GM12865 (cell line): ENCODE measurements around the gene STXBP5L.
"Not testable (repeated sequence)": the region's sequence is repeated elsewhere in the genome, so short reads cannot be mapped to it uniquely, and the experiment has no call there.

Source experiments
- DNase-seq: peaks from one replicate; pipeline ENCODE4 v3.0.0; 2010; ENCODE audit warnings: low read depth
- H3K4me3 ChIP-seq: 2 replicates; pipeline ENCODE4 v1.5.1; 2011; ENCODE audit warnings: mild to moderate bottlenecking, low read depth, low read length, control low read depth
- CTCF ChIP-seq: IDR thresholded peaks from 2 replicates; pipeline ENCODE4 v1.5.1; 2011; ENCODE audit warnings: low read length, control low read depth, low read depth, inconsistent platforms; ENCODE audit not compliant: insufficient read depth; ENCODE audit errors: missing control alignments

The STXBP5L gene

GRCh38 chr3:121443456-121443855 lies 535.5 kb downstream of the STXBP5L start:
- TF ChIP-seq CTCF = no peak
- no peak overlapping the region for H3K4me3 ChIP-seq
- no peak for DNase-seq

- not testable (repeated sequence) for H3K4me3 ChIP-seq, DNase-seq
Observed at GRCh38 chr3:121451752-121452151, 543.7 kb downstream of the STXBP5L start.

- TF ChIP-seq CTCF = no peak
- no peak for DNase-seq
- no peak overlapping the region for H3K4me3 ChIP-seq
Observed at GRCh38 chr3:121462565-121462964, 554.6 kb downstream of the STXBP5L start.

- no peak for TF ChIP-seq CTCF
- no peak overlapping the region for H3K4me3 ChIP-seq
- DNase-seq = no peak
Observed at GRCh38 chr3:121463745-121464144, 555.7 kb downstream of the STXBP5L start.

GRCh38 chr3:121467085-121467484 lies 559.1 kb downstream of the STXBP5L start:
- no peak overlapping the region for H3K4me3 ChIP-seq
- no peak for TF ChIP-seq CTCF
- no peak for DNase-seq

- no peak for DNase-seq
- no peak overlapping the region for H3K4me3 ChIP-seq
- TF ChIP-seq CTCF = no peak
Observed at GRCh38 chr3:121473001-121473400, 565.0 kb downstream of the STXBP5L start.
